Stimulated activated CD4-positive, alpha-beta T cell treated with anti-CD3 and anti-CD28 coated beads, Interleukin-2, amount 100 ng/mL, for 4 hours (primary cell): Measurements from ENCODE around the gene FAAH.

ENCODE experiments used
- DNase-seq: peaks from one replicate; pipeline ENCODE4 v3.0.0-alpha.2; 2020; ENCODE audit warnings: low read depth

FAAH gene

GRCh38 chr1:46423574-46424240, 29.6 kb downstream of the FAAH start:
- no peak for DNase-seq

- no peak for DNase-seq
Observed at GRCh38 chr1:46424730-46425129, 30.6 kb downstream of the FAAH start.

- no peak for DNase-seq
Observed at GRCh38 chr1:46425726-46426125, 31.6 kb downstream of the FAAH start.

- DNase-seq = no peak
Observed at GRCh38 chr1:46427541-46427940, 33.4 kb downstream of the FAAH start.

- no peak for DNase-seq
Observed at GRCh38 chr1:46429436-46429835, 35.3 kb downstream of the FAAH start.

GRCh38 chr1:46431695-46432094, 37.6 kb downstream of the FAAH start:
- DNase-seq = no peak

- no peak for DNase-seq
Observed at GRCh38 chr1:46432781-46433327, 38.7 kb downstream of the FAAH start.

- DNase-seq = no peak
Observed at GRCh38 chr1:46434358-46434757, 40.2 kb downstream of the FAAH start.

- DNase-seq = no peak
Observed at GRCh38 chr1:46436844-46437243, 42.7 kb downstream of the FAAH start.

- no peak for DNase-seq
Observed at GRCh38 chr1:46437723-46438122, 43.6 kb downstream of the FAAH start.

- DNase-seq = no peak
Observed at GRCh38 chr1:46438346-46438745, 44.2 kb downstream of the FAAH start.

- DNase-seq = no peak
Observed at GRCh38 chr1:46440478-46440877, 46.4 kb downstream of the FAAH start.

GRCh38 chr1:46442317-46443161, 48.4 kb downstream of the FAAH start:
- DNase-seq = peak; percentile 45

- DNase-seq = no peak
Observed at GRCh38 chr1:46444466-46444865, 50.3 kb downstream of the FAAH start.

- no peak for DNase-seq
Observed at GRCh38 chr1:46445773-46446256, 51.7 kb downstream of the FAAH start.

- peak; percentile 56 for DNase-seq
Observed at GRCh38 chr1:46446646-46447498, 52.8 kb downstream of the FAAH start.

GRCh38 chr1:46447499-46448108, 53.5 kb downstream of the FAAH start:
- no peak for DNase-seq

GRCh38 chr1:46448109-46448911, 54.2 kb downstream of the FAAH start:
- DNase-seq = no peak

- DNase-seq = no peak
Observed at GRCh38 chr1:46449223-46450159, 55.4 kb downstream of the FAAH start.

- DNase-seq = no peak
Observed at GRCh38 chr1:46450160-46450517, 56.0 kb downstream of the FAAH start.
